H9 (cell line): Measurements from ENCODE around the gene ALX3. TPM values are rescaled to one million over a fixed set of nuclear protein-coding genes. Genes with fewer than 3 reads are reported as not detected.

Experiments used
- DNase-seq: peaks from one replicate; pipeline ENCODE4 v3.0.0-alpha.2; 2017
- H2AFZ ChIP-seq: one replicate; pipeline ENCODE4 v1.6.1; 2013; ENCODE audit warnings: mild to moderate bottlenecking, low read length, control low read depth, moderate library complexity
- H2AK5ac ChIP-seq: 2 replicates; pipeline ENCODE4 v1.6.1; 2013; ENCODE audit warnings: low read length, control low read depth, mixed read lengths; ENCODE audit not compliant: insufficient read length
- H2BK120ac ChIP-seq: one replicate; pipeline ENCODE4 v1.6.1; 2013; ENCODE audit warnings: low read depth, mild to moderate bottlenecking, low read length, control low read depth, inconsistent platforms; ENCODE audit not compliant: poor library complexity, severe bottlenecking
- H2BK12ac ChIP-seq: 2 replicates; pipeline ENCODE4 v1.6.1; 2013; ENCODE audit warnings: low read length, control low read depth, mixed read lengths, low read depth; ENCODE audit not compliant: insufficient read length
- H2BK15ac ChIP-seq: 2 replicates; pipeline ENCODE4 v1.6.1; 2013; ENCODE audit warnings: low read depth, low read length, control low read depth
- H2BK20ac ChIP-seq: one replicate; pipeline ENCODE4 v1.6.1; 2013; ENCODE audit warnings: low read depth, mild to moderate bottlenecking, low read length, control low read depth, inconsistent platforms; ENCODE audit not compliant: poor library complexity, severe bottlenecking
- H2BK5ac ChIP-seq: 2 replicates; pipeline ENCODE4 v1.6.1; 2013; ENCODE audit warnings: low read length, control low read depth, mixed read lengths; ENCODE audit not compliant: insufficient read length
- H3K14ac ChIP-seq: 2 replicates; pipeline ENCODE4 v1.6.1; 2013; ENCODE audit warnings: low read length, control low read depth; ENCODE audit not compliant: insufficient read depth
- H3K18ac ChIP-seq: 2 replicates; pipeline ENCODE4 v1.6.1; 2013; ENCODE audit warnings: low read depth, mild to moderate bottlenecking, mixed read lengths, low read length, control low read depth; ENCODE audit not compliant: insufficient read length
- H3K23ac ChIP-seq: 2 replicates; pipeline ENCODE4 v1.6.1; 2013; ENCODE audit warnings: low read length, control low read depth, mixed read lengths, low read depth; ENCODE audit not compliant: insufficient read length
- H3K23me2 ChIP-seq: 2 replicates; pipeline ENCODE4 v1.6.1; 2013; ENCODE audit warnings: low read depth, mild to moderate bottlenecking, mixed read lengths, low read length, control low read depth; ENCODE audit not compliant: insufficient read length, poor library complexity, severe bottlenecking
- H3K27ac ChIP-seq: 2 replicates; pipeline ENCODE4 v1.5.1; 2013; ENCODE audit warnings: low read length, control low read depth, mixed read lengths, low read depth; ENCODE audit not compliant: insufficient read length
- H3K27me3 ChIP-seq: 2 replicates; pipeline ENCODE4 v1.6.1; 2013; ENCODE audit warnings: low read length, control low read depth, inconsistent platforms; ENCODE audit not compliant: insufficient read depth
- H3K4ac ChIP-seq: 2 replicates; pipeline ENCODE4 v1.6.1; 2013; ENCODE audit warnings: low read depth, mild to moderate bottlenecking, control low read depth, inconsistent platforms, low read length, moderate library complexity
- H3K4me1 ChIP-seq: 2 replicates; pipeline ENCODE4 v1.6.1; 2013; ENCODE audit warnings: low read length, control low read depth, inconsistent platforms; ENCODE audit not compliant: insufficient read depth
- H3K4me2 ChIP-seq: 2 replicates; pipeline ENCODE4 v1.6.1; 2013; ENCODE audit warnings: low read length, control low read depth, mixed read lengths; ENCODE audit not compliant: insufficient read length, insufficient read depth
- H3K56ac ChIP-seq: 2 replicates; pipeline ENCODE4 v1.6.1; 2013; ENCODE audit warnings: low read depth, mild to moderate bottlenecking, mixed read lengths, low read length, control low read depth; ENCODE audit not compliant: insufficient read length
- H3K79me1 ChIP-seq: 2 replicates; pipeline ENCODE4 v1.6.1; 2013; ENCODE audit warnings: low read depth, mild to moderate bottlenecking, moderate library complexity, low read length, control low read depth, inconsistent platforms; ENCODE audit not compliant: insufficient read depth, poor library complexity, severe bottlenecking
- H3K79me2 ChIP-seq: 2 replicates; pipeline ENCODE4 v1.6.1; 2013; ENCODE audit warnings: low read length, control low read depth, inconsistent platforms; ENCODE audit not compliant: insufficient read depth
- H3K9ac ChIP-seq: 2 replicates; pipeline ENCODE4 v1.6.1; 2013; ENCODE audit warnings: low read length, control low read depth, mixed read lengths; ENCODE audit not compliant: insufficient read length; ENCODE audit errors: extremely low read depth
- H3K9me3 ChIP-seq: one replicate; pipeline ENCODE4 v1.6.1; 2013; ENCODE audit warnings: low read depth, low read length, inconsistent platforms; ENCODE audit not compliant: control insufficient read depth
- H3T11ph ChIP-seq: one replicate; pipeline ENCODE4 v1.6.1; 2013; ENCODE audit warnings: mild to moderate bottlenecking, low read length, control low read depth, inconsistent platforms
- H4K20me1 ChIP-seq: one replicate; pipeline ENCODE4 v1.6.1; 2013; ENCODE audit not compliant: control insufficient read depth, insufficient read length, insufficient read depth
- H4K5ac ChIP-seq: 2 replicates; pipeline ENCODE4 v1.6.1; 2013; ENCODE audit warnings: low read depth, mild to moderate bottlenecking, mixed read lengths, low read length, control low read depth; ENCODE audit not compliant: insufficient read length
- H4K8ac ChIP-seq: replicated peaks from 2 replicates; pipeline ENCODE4 v1.6.1; 2013; ENCODE audit warnings: low read length, control low read depth, mixed read lengths, low read depth; ENCODE audit not compliant: insufficient read length
- H4K91ac ChIP-seq: 2 replicates; pipeline ENCODE4 v1.6.1; 2013; ENCODE audit warnings: low read depth, mild to moderate bottlenecking, moderate library complexity, mixed read lengths, low read length, control low read depth; ENCODE audit not compliant: insufficient read length
- H3K27ac Mint-ChIP-seq, 3 experiments: 2 replicates in 2 of 3; 3 replicates in 1 of 3; pipeline ENCODE4 v1.8.0; 2020 to 2021; ENCODE audit warnings: mixed read lengths in 3 of 3, mild to moderate bottlenecking in 1 of 3, moderate library complexity in 1 of 3
- H3K27me3 Mint-ChIP-seq: 2 replicates; pipeline ENCODE4 v1.8.0; 2021; ENCODE audit warnings: low read depth, mild to moderate bottlenecking, moderate library complexity, mixed read lengths
- H3K36me3 Mint-ChIP-seq, 3 experiments: 2 replicates in 2 of 3; 3 replicates in 1 of 3; pipeline ENCODE4 v1.8.0; 2020 to 2021; ENCODE audit warnings: low read depth in 3 of 3, mixed read lengths in 3 of 3; ENCODE audit not compliant: insufficient read depth in 1 of 3
- H3K4me1 Mint-ChIP-seq, 2 experiments: 2 replicates each; pipeline ENCODE4 v1.8.0; 2020; ENCODE audit warnings: mixed read lengths in 2 of 2
- H3K4me3 Mint-ChIP-seq, 2 experiments: 2 replicates in 1 of 2; 3 replicates in 1 of 2; pipeline ENCODE4 v1.8.0; 2020 to 2021; ENCODE audit warnings: mild to moderate bottlenecking in 2 of 2, mixed read lengths in 2 of 2, moderate library complexity in 1 of 2
- H3K9me3 Mint-ChIP-seq, 2 experiments: 2 replicates in 1 of 2; 3 replicates in 1 of 2; pipeline ENCODE4 v1.8.0; 2020; ENCODE audit warnings: mild to moderate bottlenecking in 2 of 2, mixed read lengths in 2 of 2, moderate library complexity in 1 of 2
- CTCF ChIP-seq: fragments of 200-600 bp; sonication (generic); conservative IDR thresholded peaks from 3 replicates; pipeline ENCODE4 v1.8.0; 2021; ENCODE audit warnings: antibody characterized with exemption, mild to moderate bottlenecking
- WGBS: extraction: QIAGEN DNeasy Blood & Tissue Kit; methylation state at CpG from one replicate; pipeline ENCODE4 v1.1.7; 2013; ENCODE audit warnings: missing lambda C conversion rate, low lambda C conversion rate, mixed read lengths; ENCODE audit not compliant: insufficient read length; ENCODE audit errors: extremely low coverage; 5-methylcytosine and 5-hydroxymethylcytosine counted together
- total RNA-seq: library from RNA; stranded (reverse); gene quantifications from 2 replicates; pipeline ENCODE4 v1.2.1, GENCODE V29; 2021

The ALX3 gene
- total RNA-seq, 1 experiment from 2014 or later: not detected

GRCh38 chr1:110094931-110095654 is 24.6 kb upstream of the ALX3 start:
- Mint-ChIP-seq H3K27me3 (peaks cover 30% of the 10 kb centered on the region), H3K9me3 (peaks cover 0 to 2% of the 10 kb centered on the region in 2 experiments; a peak in 1 of 5 replicates), H3K36me3 (no peaks in the 10 kb centered on the region; a peak in 1 of 7 replicates), H3K4me1 (peaks cover 0 to 5% of the 10 kb centered on the region in 2 experiments; a peak in 2 of 4 replicates), H3K27ac (no peak overlapping the region), H3K4me3 (no peak overlapping the region)
- Histone ChIP-seq H3K23me2 (no peaks in the 10 kb centered on the region), H4K5ac (no peak overlapping the region), H3T11ph (no peak overlapping the region), H2BK120ac (no peak overlapping the region), H3K27ac (no peak overlapping the region), H3K14ac (no peak overlapping the region; the same call in 1 of the 2 replicates), H2BK20ac (no peak overlapping the region), H4K8ac (no peak overlapping the region), H3K9me3 (no peaks in the 10 kb centered on the region), H3K4me1 (no peaks in the 10 kb centered on the region), H3K23ac (no peak overlapping the region), H2AFZ (no peak overlapping the region), H2BK12ac (no peak overlapping the region), H3K27me3 (no peaks in the 10 kb centered on the region), H3K18ac (no peak overlapping the region), H2BK15ac (no peak overlapping the region), H3K4me2 (no peak overlapping the region), H4K20me1 (no peaks in the 10 kb centered on the region), H4K91ac (no peak overlapping the region), H3K4ac (no peak overlapping the region), H3K79me1 (no peaks in the 10 kb centered on the region), H3K79me2 (no peaks in the 10 kb centered on the region), H2AK5ac (no peak overlapping the region), H3K56ac (no peak overlapping the region), H2BK5ac (no peak overlapping the region), H3K9ac (no peak overlapping the region)
- no CpG with 5 or more reads among the region's 7 CpGs for WGBS
- no peak for DNase-seq
- TF ChIP-seq CTCF: no peak
